ENCODE data around the gene IFNGR2. TPM values are rescaled to one million over a fixed set of nuclear protein-coding genes. Genes with fewer than 3 reads are reported as not detected.

IFNGR2 gene
- total and polyA plus RNA-seq, 2 of the 4 experiments (the other 2 are of a cell fraction): 66.0 to 73.8 TPM

GRCh38 chr21:33355355-33355754 lies 47.9 kb upstream of the IFNGR2 start:
- no peak for ATAC-seq (ENCODE audit: low read depth)
- no peak overlapping the region for H2BK20ac ChIP-seq (ENCODE audit: low read depth, low read length)
- H3K4me3 ChIP-seq (ENCODE audit: insufficient read depth, low read depth, low read length): no peak overlapping the region
- H3K36me3 ChIP-seq (ENCODE audit: control insufficient read depth, insufficient read depth, low read length): peaks cover 19% of the 10 kb centered on the region
- BruUV-seq (replicated peaks): no TSS peak
- no peaks in the 10 kb centered on the region for H3K4me1 ChIP-seq (ENCODE audit: control insufficient read depth, insufficient read depth, low read length)
- TF ChIP-seq SMC3 (IDR thresholded peaks at IDR 0.05; ENCODE audit: low read depth, low read length): no peak
- TF ChIP-seq MXI1 (IDR thresholded peaks at IDR 0.05; ENCODE audit: borderline replicate concordance, low read depth, low read length): no peak
- no peak for TF ChIP-seq NFE2L2 (IDR thresholded peaks at IDR 0.05; ENCODE audit: low read depth, low read length)
- TF ChIP-seq, protein P1, sequence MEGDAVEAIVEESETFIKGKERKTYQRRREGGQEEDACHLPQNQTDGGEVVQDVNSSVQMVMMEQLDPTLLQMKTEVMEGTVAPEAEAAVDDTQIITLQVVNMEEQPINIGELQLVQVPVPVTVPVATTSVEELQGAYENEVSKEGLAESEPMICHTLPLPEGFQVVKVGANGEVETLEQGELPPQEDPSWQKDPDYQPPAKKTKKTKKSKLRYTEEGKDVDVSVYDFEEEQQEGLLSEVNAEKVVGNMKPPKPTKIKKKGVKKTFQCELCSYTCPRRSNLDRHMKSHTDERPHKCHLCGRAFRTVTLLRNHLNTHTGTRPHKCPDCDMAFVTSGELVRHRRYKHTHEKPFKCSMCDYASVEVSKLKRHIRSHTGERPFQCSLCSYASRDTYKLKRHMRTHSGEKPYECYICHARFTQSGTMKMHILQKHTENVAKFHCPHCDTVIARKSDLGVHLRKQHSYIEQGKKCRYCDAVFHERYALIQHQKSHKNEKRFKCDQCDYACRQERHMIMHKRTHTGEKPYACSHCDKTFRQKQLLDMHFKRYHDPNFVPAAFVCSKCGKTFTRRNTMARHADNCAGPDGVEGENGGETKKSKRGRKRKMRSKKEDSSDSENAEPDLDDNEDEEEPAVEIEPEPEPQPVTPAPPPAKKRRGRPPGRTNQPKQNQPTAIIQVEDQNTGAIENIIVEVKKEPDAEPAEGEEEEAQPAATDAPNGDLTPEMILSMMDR (conservative IDR thresholded peaks at IDR 0.05; ENCODE audit: low read depth, low read length): no peak
- TF ChIP-seq CEBPB (IDR thresholded peaks at IDR 0.05; ENCODE audit: low read depth, low read length): no peak
- TF ChIP-seq MAFK (IDR thresholded peaks at IDR 0.05; ENCODE audit: low read depth, low read length): no peak
- no peak for TF ChIP-seq BHLHE40 (IDR thresholded peaks at IDR 0.05; ENCODE audit: low read depth, low read length)
- no peak for TF ChIP-seq RFX5 (IDR thresholded peaks at IDR 0.05; ENCODE audit: low read depth, low read length)
- no peak for TF ChIP-seq POLR2A (IDR thresholded peaks at IDR 0.05; ENCODE audit: low read depth, low read length)
- H3K4ac ChIP-seq (ENCODE audit: low read depth, low read length): no peak overlapping the region
- H2AFZ ChIP-seq (replicated peaks; ENCODE audit: low read length, poor library complexity): no peak overlapping the region
- no peak overlapping the region for H3K9ac ChIP-seq (ENCODE audit: low read depth, low read length)
- H2AK9ac ChIP-seq (replicated peaks; ENCODE audit: low read depth, low read length, poor library complexity): no peak overlapping the region
- dilution Hi-C loops (cut with HindIII; ENCODE audit: low sequenced_read_pairs, unreplicated experiment) (no loop called here), in situ Hi-C loops (cut with MboI; ENCODE audit: low sequenced_read_pairs) (no loop called here), intact Hi-C loops (cut with micrococcal nuclease) (no loop called here)
- WGBS, 2 experiments (ENCODE audit: extremely low coverage in 2 of 2, insufficient read length in 1 of 2): no CpG with 5 or more reads among the region's 6 CpGs
- H3K27ac ChIP-seq (ENCODE audit: insufficient read depth, low read length): no peak overlapping the region
- H3K4me2 ChIP-seq (ENCODE audit: low read depth, low read length): no peak overlapping the region; the same call in 1 of the 2 replicates
- no peak overlapping the region for H4K91ac ChIP-seq (ENCODE audit: insufficient read depth, low read depth, low read length)
- no peak overlapping the region for H2BK5ac ChIP-seq (ENCODE audit: low read depth, low read length, poor library complexity, severe bottlenecking)
- H2BK15ac ChIP-seq (ENCODE audit: low read depth, low read length): no peak overlapping the region
- H3K9me1 ChIP-seq (ENCODE audit: insufficient read depth, low read length): peaks cover 2% of the 10 kb centered on the region; the same call in 1 of the 2 replicates
- H3K18ac ChIP-seq (ENCODE audit: low read depth, low read length): no peak overlapping the region
- H3K27me3 ChIP-seq (ENCODE audit: control insufficient read depth, insufficient read depth, low read length): no peaks in the 10 kb centered on the region
- no peak overlapping the region for H3K56ac ChIP-seq (ENCODE audit: extremely low read depth, insufficient read depth, low read length)
- H2BK120ac ChIP-seq (ENCODE audit: low read depth, low read length): no peak overlapping the region
- no peak overlapping the region for H3K14ac ChIP-seq (replicated peaks; ENCODE audit: low read depth, low read length)
- no peak overlapping the region for H4K5ac ChIP-seq (ENCODE audit: low read depth, low read length)
- no peak for DNase-seq
- no peaks in the 10 kb centered on the region for H3K9me3 ChIP-seq (ENCODE audit: control insufficient read depth, insufficient read depth, low read length)
- no peaks in the 10 kb centered on the region for H4K20me1 ChIP-seq (ENCODE audit: insufficient read depth, low read length)
- POLR2A ChIA-PET (ENCODE audit: unreplicated experiment): interaction anchor here (0.6 kb wide), 1 partner anchor 99 kb away, joined by 4 read pairs; no protein-coding TSS in a partner anchor
- no peak overlapping the region for H3K23ac ChIP-seq (ENCODE audit: low read depth, low read length)
- 0 out of 4 replicates have a peak, but pooled peaks cover 0 to 4% of the 10 kb centered on the region in 2 experiments for H3K79me1 ChIP-seq (ENCODE audit: low read depth in 1 of 2, low read length in 2 of 2)
- CTCF ChIA-PET: no interaction called here
- H2AK5ac ChIP-seq (ENCODE audit: low read depth, low read length): no peak overlapping the region
- no peak overlapping the region for H4K8ac ChIP-seq (ENCODE audit: low read depth in 2 of 2, low read length in 2 of 2)
